Nephron (organoid): Measurements from ENCODE around the gene CECR2.
A peak's percentile ranks its signal among the peaks of the same experiment; 100 is the strongest.

Experiments
- H3K27ac Mint-ChIP-seq, 3 experiments: 2 replicates each; pipeline ENCODE4 v1.8.0; 2020; ENCODE audit warnings: mixed read lengths in 3 of 3, mild to moderate bottlenecking in 2 of 3, moderate library complexity in 1 of 3
- H3K27me3 Mint-ChIP-seq: 2 replicates; pipeline ENCODE4 v1.8.0; 2021; ENCODE audit warnings: low read depth, mild to moderate bottlenecking, moderate library complexity, mixed read lengths
- H3K36me3 Mint-ChIP-seq: 2 replicates; pipeline ENCODE4 v1.8.0; 2020; ENCODE audit warnings: low read depth, mixed read lengths
- H3K4me1 Mint-ChIP-seq: 2 replicates; pipeline ENCODE4 v1.8.0; 2020; ENCODE audit warnings: mixed read lengths
- H3K4me3 Mint-ChIP-seq, 3 experiments: 2 replicates each; pipeline ENCODE4 v1.8.0; 2020; ENCODE audit warnings: mild to moderate bottlenecking in 3 of 3, mixed read lengths in 3 of 3, moderate library complexity in 2 of 3
- H3K9me3 Mint-ChIP-seq: 2 replicates; pipeline ENCODE4 v1.8.0; 2020; ENCODE audit warnings: mixed read lengths
- TF ChIP-seq, protein P1 (sequence below), 3 experiments: fragments of 200-600 bp; sonication (generic); IDR thresholded peaks; one replicate each; pipeline ENCODE4 v1.5.0; 2021; ENCODE audit warnings: antibody characterized with exemption in 3 of 3; ENCODE audit not compliant: unreplicated experiment in 3 of 3

CECR2 gene

DNA sequence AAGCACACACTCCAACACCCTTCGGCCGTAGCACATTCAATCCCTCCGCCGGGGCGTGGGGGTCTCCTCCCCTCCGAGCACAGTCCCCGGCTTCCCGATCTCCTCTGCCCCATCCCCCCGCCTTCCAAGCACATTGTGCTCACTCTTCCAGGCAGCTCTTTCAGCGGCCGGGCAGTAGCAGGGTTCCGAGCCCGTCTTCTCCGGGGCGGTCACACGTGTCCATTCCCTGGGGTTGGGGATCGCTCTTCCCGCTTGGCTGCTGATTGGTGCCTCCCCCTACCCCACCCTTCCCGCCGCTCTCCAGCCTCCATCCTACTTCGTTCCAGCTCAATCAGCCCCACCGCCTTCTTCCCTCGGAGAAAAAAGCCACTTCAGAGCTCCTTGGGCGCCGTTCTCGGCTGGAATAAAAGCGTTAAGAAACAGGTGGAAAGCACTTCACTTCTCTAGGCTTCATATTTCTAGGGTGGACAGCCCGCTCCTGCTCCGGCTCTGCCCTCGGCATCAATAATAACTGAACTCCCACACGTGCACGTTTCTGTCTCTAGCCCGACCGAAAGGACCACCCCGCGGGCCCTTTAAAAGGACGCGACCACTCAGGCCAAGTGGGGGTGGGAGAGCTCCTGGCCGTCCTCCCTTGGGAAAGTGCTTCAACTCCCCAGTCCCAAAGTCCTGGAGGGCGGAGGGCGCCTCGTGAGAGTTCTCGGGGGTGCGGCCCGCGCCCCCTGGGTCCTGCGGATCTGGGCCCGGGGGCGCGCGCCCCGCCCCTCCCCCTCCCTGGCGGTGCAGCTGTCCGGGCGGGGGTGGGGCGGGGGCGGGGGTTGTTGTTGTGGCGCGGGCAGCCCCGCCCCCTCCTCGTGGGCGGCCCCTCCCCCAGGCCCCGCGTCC, 464 bp upstream of the CECR2 start:
- peaks cover 34% of the 10 kb centered on the region for H3K4me1 Mint-ChIP-seq
- H3K9me3 Mint-ChIP-seq, result no peaks in the 10 kb centered on the region
- H3K4me3 Mint-ChIP-seq, result peak overlapping the region; percentile 89 to 99 (median 91)
- no peaks in the 10 kb centered on the region for H3K36me3 Mint-ChIP-seq
- peak overlapping the region; percentile 80 to 98 (median 95) for H3K27ac Mint-ChIP-seq
- H3K27me3 Mint-ChIP-seq, result peaks cover 3% of the 10 kb centered on the region
- TF ChIP-seq, protein P1, sequence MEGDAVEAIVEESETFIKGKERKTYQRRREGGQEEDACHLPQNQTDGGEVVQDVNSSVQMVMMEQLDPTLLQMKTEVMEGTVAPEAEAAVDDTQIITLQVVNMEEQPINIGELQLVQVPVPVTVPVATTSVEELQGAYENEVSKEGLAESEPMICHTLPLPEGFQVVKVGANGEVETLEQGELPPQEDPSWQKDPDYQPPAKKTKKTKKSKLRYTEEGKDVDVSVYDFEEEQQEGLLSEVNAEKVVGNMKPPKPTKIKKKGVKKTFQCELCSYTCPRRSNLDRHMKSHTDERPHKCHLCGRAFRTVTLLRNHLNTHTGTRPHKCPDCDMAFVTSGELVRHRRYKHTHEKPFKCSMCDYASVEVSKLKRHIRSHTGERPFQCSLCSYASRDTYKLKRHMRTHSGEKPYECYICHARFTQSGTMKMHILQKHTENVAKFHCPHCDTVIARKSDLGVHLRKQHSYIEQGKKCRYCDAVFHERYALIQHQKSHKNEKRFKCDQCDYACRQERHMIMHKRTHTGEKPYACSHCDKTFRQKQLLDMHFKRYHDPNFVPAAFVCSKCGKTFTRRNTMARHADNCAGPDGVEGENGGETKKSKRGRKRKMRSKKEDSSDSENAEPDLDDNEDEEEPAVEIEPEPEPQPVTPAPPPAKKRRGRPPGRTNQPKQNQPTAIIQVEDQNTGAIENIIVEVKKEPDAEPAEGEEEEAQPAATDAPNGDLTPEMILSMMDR (IDR thresholded peaks at IDR 0.05; ENCODE audit: unreplicated experiment in 3 of 3), result no peak

DNA sequence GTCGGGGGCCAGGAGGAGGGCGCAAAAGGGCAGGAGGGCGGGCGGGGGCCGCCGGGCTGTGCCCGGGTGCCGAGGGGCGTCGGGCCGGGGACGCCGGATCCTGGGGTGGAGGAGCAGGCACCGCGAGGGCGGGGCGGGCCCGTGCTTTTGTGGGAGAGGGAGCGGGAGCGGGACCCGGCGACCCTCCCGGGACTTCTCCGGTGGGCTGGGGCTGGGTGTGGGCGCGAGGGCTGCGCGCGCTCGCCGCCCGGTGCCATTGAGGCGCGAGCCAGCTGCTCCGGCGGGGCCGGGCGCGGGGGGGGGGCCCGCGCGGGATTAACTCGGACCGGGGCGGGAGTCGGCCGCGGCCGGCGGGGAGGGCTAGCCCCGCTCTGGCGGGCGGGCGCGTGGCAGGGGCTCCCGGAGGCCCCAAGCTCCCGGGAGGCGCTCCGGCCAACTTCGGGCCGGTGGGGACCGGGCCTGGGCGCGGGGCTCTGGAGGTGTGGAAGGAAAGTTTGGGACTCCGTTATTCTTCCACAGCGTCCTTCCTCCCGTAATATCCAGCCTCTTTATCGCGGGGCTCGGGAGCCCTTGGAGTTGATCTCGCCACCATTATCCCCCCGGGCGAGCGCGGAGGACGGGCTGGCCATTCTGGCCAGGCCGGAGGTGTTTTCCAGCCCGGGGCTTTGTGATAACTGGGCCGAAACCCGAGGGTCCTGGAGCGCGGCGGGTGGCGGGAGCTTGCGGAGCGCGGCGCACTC, 936 bp downstream of the CECR2 start:
- Mint-ChIP-seq H3K9me3 (no peaks in the 10 kb centered on the region), H3K36me3 (no peaks in the 10 kb centered on the region), H3K27ac (peak overlapping the region; percentile 77 to 82 (median 79)), H3K4me3 (peak overlapping the region; percentile 82 to 91 (median 88)), H3K27me3 (peaks cover 3% of the 10 kb centered on the region), H3K4me1 (peaks cover 39% of the 10 kb centered on the region)
- TF ChIP-seq, protein P1 (IDR thresholded peaks at IDR 0.05; ENCODE audit: unreplicated experiment in 3 of 3), result no peak

DNA sequence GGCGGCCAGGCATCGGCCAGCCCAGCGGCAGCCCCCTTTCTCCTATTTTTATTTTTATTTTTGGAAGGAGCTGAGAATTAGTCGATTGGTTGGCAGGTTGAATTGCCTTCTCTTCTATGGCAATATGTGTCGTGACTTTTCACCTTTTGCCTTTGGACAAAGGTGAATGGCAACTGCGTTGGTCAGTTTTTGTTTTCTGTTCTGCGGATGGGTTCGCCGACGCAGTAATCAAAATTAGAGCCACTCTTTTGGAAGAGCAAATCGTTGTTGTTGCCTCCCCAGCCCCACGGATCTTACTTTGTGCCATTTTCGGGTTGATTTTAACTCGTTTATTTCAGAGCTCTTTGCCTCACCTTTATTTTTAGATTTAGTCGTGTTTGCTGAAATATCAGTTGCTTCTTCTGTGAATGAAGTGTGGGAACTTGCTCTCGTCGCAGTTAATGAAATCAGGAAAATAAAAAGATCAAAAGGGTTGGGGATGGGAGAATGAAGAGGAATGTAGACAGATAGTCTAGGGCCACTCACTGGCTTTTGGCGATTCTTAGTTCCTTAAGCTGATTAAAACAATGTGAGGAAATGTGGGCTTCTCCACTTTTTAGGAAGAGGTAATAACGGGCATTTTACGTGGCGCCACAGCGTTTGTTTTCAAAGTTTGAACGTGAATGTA, 1.6 kb downstream of the CECR2 start:
- TF ChIP-seq, protein P1 (IDR thresholded peaks at IDR 0.05; ENCODE audit: unreplicated experiment in 3 of 3), result no peak
- Mint-ChIP-seq H3K36me3 (no peaks in the 10 kb centered on the region), H3K27ac (peak overlapping the region; percentile 77 to 82 (median 79)), H3K4me1 (peaks cover 42% of the 10 kb centered on the region), H3K9me3 (no peaks in the 10 kb centered on the region), H3K4me3 (peak overlapping the region; percentile 82 to 91 (median 88)), H3K27me3 (peaks cover 3% of the 10 kb centered on the region)

DNA sequence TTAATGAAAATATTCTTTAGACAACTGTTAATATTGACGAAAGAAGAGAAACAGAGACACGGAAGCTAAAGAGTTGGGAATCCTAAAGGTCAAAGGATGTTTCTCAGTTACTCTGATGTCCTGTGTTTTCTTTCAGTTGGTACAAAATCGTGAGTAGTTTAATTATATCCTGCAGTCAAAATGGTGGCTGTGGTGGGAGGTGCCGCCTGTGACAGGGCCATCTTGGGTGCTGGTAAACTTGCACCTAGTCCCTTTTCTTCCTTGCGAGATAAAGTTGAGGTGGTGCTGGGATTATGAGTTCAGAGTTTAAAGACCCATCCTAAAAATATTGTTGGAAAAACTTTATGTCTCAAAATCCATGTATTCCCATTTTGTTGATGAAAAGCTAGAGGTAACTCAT, 2.2 kb downstream of the CECR2 start:
- peak overlapping the region in 2 of 3 experiments; percentile 43 to 77 for H3K27ac Mint-ChIP-seq
- TF ChIP-seq, protein P1 (IDR thresholded peaks at IDR 0.05; ENCODE audit: unreplicated experiment in 3 of 3), result no peak
- H3K9me3 Mint-ChIP-seq, result no peaks in the 10 kb centered on the region
- H3K27me3 Mint-ChIP-seq, result peaks cover 3% of the 10 kb centered on the region
- peaks cover 44% of the 10 kb centered on the region for H3K4me1 Mint-ChIP-seq
- no peaks in the 10 kb centered on the region for H3K36me3 Mint-ChIP-seq
- peak overlapping the region; percentile 82 to 91 (median 88) for H3K4me3 Mint-ChIP-seq

DNA sequence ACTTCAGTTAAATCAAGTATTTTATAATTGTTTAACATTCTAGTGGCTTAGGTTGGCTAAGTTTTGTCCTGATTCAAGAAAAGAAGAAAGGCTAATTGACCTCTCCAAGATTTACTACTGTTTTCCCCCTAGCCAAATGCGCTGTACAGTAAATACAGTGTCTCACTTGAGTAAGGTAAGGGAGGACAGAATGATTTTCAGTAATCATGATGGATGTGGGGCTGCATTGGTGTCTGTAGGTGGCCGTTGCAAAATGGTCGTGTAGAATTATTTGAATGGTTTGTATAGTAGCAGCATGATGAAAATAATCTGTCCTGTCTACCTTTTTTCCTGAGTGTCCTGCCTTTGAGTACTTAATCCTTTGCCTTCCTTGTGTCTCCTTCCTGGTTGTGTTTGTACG, 4.6 kb downstream of the CECR2 start:
- no peaks in the 10 kb centered on the region for H3K9me3 Mint-ChIP-seq
- peaks cover 33% of the 10 kb centered on the region for H3K4me1 Mint-ChIP-seq
- H3K27me3 Mint-ChIP-seq, result no peaks in the 10 kb centered on the region
- H3K36me3 Mint-ChIP-seq, result no peaks in the 10 kb centered on the region
- peak overlapping the region in 2 of 3 experiments; percentile 12 to 41 for H3K27ac Mint-ChIP-seq
- TF ChIP-seq, protein P1 (IDR thresholded peaks at IDR 0.05; ENCODE audit: unreplicated experiment in 3 of 3), result no peak
- H3K4me3 Mint-ChIP-seq, result peak overlapping the region; percentile 3 to 48 (median 37)
